Measurements from ENCODE around the gene FOLR2.
A peak's percentile ranks its signal among the peaks of the same experiment; 100 is the strongest.

Gene FOLR2

GRCh38 chr11:72230764-72231365, 14.3 kb downstream of the FOLR2 start:
- DNase-seq, result no peak

DNA sequence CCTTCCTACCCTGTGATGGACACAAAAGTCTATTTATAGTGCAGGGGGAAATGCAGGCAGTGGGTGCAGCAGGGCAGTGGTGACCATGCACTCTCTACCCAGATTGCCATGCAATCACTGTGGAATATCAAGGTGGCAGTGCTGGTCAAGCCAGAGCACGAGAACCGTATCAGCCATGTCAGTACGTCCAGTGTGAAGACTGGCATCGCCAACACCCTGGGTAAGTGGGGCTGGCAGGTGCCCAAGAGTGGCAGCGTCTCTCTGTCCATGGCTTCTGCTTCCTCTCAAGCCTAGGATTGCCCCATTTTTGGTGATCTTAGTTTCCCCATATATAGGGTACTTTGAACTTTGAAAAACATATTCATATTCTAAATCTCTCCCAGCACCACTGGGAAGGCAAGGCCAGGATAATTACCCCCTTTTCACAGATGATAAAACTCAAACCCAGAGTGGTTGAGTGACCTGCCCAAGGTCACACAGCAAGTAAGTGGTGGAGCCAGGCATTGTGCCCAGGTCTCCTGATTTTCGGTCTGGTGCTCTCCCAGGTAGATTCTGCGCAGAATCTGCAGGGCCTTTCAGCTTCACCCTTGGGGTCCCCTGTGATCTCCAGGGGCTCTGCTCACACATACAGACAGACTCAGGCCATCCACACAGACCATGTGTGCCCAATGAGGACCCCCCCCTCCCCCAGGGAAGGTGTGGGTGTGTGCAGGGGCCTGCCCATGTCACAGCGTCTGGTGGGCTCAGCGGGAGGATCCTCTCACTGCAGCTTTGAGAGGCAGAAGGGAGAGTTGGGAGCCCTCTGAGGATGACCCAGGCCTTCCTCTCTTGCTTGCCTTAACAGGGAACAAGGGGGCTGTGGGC, 15.0 kb downstream of the FOLR2 start:
- DNase-seq, result no peak

- DNase-seq, result no peak
Observed at GRCh38 chr11:72232260-72233055, 15.9 kb downstream of the FOLR2 start.

- no peak for DNase-seq
Observed at GRCh38 chr11:72233056-72233772, 16.6 kb downstream of the FOLR2 start.

DNA sequence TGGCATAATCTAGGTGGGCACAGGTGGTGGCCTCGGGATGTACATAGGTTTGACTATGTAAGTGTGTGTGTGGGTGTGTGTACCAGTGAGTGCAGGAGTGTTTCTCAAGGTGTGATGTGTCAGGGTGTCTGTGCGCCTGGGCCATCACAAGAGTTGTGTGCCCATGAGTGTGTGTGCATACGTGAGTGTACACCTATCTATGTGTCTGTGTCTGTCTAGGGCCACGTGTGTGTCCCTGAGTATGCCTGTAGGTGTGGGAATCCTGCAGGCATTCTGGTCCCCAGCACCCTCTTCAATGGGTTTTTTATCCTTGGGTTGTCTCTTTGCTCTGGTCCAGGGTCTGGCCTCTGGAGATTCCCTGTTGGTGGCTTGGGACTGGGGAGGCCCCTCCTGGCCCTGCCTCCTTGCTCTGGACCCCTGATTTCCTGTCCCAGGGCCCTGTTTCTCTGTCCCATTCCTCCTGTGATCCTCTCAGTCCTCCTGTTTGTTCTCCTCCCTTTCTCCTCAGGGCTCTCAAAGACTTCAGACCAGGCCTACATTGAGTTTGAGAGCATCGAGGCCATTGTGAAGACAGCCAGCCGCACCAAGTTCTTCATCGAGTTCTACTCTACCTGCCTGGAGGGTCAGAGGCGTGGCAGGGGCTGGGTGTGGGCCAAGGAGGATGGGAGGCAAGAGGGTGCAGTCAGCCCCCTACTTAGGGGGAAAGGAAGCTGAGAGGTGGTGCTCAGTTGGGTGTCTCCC, 17.3 kb downstream of the FOLR2 start:
- DNase-seq, result no peak

- no peak for DNase-seq
Observed at GRCh38 chr11:72234514-72234830, 17.9 kb downstream of the FOLR2 start.

- DNase-seq, result no peak
Observed at GRCh38 chr11:72234920-72235319, 18.3 kb downstream of the FOLR2 start.

GRCh38 chr11:72235351-72236057, 18.9 kb downstream of the FOLR2 start:
- no peak for DNase-seq

DNA sequence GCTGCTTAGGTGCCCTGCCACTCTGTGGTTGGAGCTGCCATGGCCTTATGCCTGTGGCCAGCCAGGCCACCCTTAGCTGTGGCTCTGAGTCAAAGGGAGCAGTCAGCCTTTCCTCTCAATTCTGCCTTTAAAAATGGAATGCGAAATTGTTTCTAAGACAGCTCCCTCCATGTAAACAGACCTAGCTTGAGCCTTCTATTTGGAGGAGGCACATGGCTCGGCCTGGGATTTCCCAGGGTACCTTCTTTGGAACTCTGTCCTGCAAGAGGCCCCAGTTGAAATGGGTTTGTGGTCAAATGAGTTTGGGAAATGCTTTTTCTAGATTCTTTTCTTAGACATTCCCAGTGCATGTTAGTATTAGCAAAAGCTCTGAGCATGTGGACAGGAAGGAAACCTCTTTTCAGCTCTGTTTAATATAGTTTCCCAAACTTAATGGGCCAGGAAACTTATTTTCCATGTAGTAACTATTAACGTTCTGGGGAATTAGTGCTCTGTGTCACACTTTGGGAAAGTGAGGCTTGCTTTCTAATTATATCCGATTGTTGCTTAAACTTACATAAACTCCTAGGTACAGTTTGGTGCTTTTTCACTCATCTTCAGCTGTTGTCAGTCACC, 19.6 kb downstream of the FOLR2 start:
- no peak for DNase-seq

GRCh38 chr11:72236774-72237111, 20.1 kb downstream of the FOLR2 start:
- no peak for DNase-seq

GRCh38 chr11:72237112-72237931, 20.7 kb downstream of the FOLR2 start:
- no peak for DNase-seq

- peak; percentile 38 for DNase-seq
Observed at GRCh38 chr11:72238040-72238450, 21.5 kb downstream of the FOLR2 start.

DNA sequence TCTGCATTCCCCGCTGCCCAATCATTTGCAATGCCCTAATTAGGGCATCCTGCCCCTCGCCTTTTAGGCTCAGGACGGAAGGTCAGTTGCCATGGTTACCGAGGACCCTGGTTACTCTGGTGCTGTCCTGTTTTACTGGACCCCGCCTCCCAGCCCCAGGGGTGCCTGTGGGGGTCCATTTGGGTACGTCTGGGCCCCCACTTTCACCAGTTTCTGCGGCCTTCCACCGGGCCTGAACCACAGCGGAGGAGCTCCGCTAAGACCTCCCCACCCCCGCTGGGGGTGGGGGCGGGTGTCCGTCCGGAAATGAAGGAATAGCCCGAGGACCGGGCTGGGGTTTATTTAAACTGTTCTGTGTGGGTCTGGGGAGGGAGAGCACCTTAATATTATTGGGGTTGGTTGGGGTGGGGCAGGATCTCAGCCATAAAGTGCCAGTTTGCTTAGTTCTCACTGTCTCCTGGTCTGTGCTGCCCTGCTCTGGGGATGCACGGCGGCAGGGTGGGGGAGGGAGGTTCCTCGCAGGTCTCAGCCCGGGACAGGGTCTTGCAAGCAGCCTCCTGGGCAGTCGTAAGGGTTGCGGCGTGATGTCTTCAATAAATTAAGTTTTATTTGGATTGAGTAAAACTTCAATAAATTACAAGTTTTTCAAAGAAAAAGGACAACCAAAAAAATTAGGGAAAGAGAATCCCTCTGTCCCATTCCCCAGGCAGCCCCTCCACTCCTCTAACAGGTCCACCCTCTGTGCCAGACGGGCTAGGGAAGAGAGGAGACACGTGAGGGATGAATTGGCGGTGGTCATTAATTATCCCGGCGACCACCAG, 22.1 kb downstream of the FOLR2 start:
- no peak for DNase-seq

DNA sequence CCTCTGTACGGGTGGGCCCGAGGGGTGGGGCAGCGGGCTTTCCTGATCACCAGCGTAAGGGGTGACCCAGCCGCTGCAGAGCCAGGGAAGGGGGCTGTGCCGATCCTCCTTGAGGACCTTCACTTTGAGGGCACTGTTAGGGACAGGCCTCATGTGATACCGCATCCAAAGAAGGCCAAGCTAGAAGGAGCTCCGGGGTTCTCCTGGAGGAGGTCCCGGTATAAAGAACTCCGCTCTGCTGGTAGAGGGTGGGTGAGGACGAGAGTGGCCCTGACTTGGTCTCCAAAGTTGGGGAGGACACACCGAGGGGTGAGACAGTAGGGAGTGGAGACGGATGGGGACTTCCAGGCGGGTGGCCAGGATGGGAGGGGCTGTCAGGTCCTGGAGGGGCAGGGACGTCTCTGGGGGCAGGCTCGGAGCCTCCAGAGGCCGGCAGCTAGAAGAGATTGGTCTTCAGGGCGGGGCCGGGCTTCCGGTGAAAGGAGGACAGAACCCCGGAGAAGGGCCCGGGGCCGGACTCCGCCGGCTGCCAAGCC, 22.8 kb downstream of the FOLR2 start:
- DNase-seq, result no peak

- DNase-seq, result no peak
Observed at GRCh38 chr11:72239849-72240460, 23.4 kb downstream of the FOLR2 start.

DNA sequence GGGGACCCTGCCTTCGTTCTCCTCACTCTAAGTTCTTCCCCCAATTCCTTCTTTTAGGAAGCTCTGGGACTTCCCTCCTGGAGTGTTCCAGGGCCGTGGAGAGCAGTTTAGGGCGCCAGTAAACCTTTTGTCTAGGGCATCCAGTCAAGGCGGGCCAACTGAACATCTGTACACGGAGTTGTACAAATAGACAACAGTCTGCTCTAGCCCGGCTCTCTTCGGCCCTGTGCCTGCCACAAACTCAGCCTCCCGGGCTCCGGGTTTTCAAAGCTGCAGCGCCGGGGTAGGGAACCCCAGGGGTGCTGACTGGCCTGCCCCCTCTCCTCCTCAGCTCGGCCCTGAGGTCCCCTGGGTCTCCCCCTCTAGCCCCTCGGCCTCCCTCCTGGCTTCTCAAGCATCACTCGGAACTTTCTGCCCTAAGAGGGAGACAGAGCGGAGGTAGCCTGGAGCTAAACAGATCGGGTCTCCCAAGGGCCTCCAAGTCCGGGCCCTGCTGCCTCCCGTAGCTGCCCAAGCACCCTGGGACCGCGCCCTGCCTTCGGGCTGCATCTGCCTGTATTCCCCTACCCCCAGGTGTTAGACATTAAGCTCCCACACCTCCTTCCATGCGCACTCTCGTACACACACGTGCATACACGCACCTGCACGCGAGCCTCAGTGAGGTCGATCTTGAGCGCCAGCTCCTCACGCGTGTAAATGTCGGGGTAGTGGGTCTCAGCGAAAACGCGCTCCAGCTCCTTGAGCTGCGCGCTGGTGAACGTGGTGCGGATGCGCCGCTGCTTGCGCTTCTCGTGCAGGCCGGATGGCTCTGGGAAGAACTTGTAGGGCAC, 24.1 kb downstream of the FOLR2 start:
- no peak for DNase-seq

GRCh38 chr11:72241291-72241781, 24.7 kb downstream of the FOLR2 start:
- no peak for DNase-seq

GRCh38 chr11:72242141-72242540, 25.5 kb downstream of the FOLR2 start:
- DNase-seq, result no peak

Data from stimulated activated CD4-positive, alpha-beta T cell treated with anti-CD3 and anti-CD28 coated beads, Interleukin-12 subunit alpha, Interleukin-12 subunit beta, amount 100 ng/mL, for 4 hours (primary cell).